Fibroblast of skin of scalp (primary cell): Measurements from ENCODE around the gene CENPB. TPM values are rescaled to one million over a fixed set of nuclear protein-coding genes. Genes with fewer than 3 reads are reported as not detected.
"Not testable (repeated sequence)": the region's sequence is repeated elsewhere in the genome, so short reads cannot be mapped to it uniquely, and the experiment has no call there.

Source experiments
- DNase-seq: peaks from one replicate; pipeline ENCODE4 v3.0.0-alpha.2; 2013
- polyA plus RNA-seq, 2 experiments: library from polyadenylated mRNA; unstranded; fragments of 120-200 nt; gene quantifications; one replicate each; pipeline ENCODE4 v1.2.1, GENCODE V29; 2013; ENCODE audit not compliant: insufficient read length in 2 of 2

Gene CENPB
- polyA plus RNA-seq (2013, experiment 1 of 2; ENCODE audit: insufficient read length) = 58.8 TPM
- 58.2 TPM for polyA plus RNA-seq (2013, experiment 2 of 2; ENCODE audit: insufficient read length)

GRCh38 chr20:3786665-3787323 is at the start of gene CENPB:
TSS of gene CENPB (minus strand) at chr20:3786740. CDS start at chr20:3786483, 257 bp downstream.
- peak; percentile 89 for DNase-seq

- no peak for DNase-seq
These were observed 49.6 kb upstream of the CENPB start for GRCh38 chr20:3836132-3836531.

- not testable (repeated sequence) for DNase-seq
These were observed 43.4 kb upstream of the CENPB start for GRCh38 chr20:3829891-3830290.

- DNase-seq = no peak
These were observed 42.3 kb upstream of the CENPB start for GRCh38 chr20:3828798-3829197.

GRCh38 chr20:3826420-3826819 is 39.9 kb upstream of the CENPB start:
- no peak for DNase-seq

- DNase-seq = no peak
These were observed 39.0 kb upstream of the CENPB start for GRCh38 chr20:3825526-3825925.

- no peak for DNase-seq
These were observed 37.3 kb upstream of the CENPB start for GRCh38 chr20:3823881-3824280.

- DNase-seq = no peak
These were observed 35.5 kb upstream of the CENPB start for GRCh38 chr20:3821996-3822395.

GRCh38 chr20:3820901-3821727 is 34.6 kb upstream of the CENPB start:
- no peak for DNase-seq

- peak; percentile 96 for DNase-seq
These were observed 33.7 kb upstream of the CENPB start, which contains the start of gene AP5S1 for GRCh38 chr20:3820048-3820900. TSS of gene AP5S1 (plus strand) at chr20:3820547. CDS start at chr20:3822118, 1,571 bp downstream.

- DNase-seq = no peak
These were observed 33.0 kb upstream of the CENPB start for GRCh38 chr20:3819411-3820047.

- peak; percentile 79 for DNase-seq
These were observed 31.9 kb upstream of the CENPB start for GRCh38 chr20:3818155-3819151.

GRCh38 chr20:3815703-3816315 is 29.3 kb upstream of the CENPB start:
- DNase-seq = no peak

- no peak for DNase-seq
These were observed 28.5 kb upstream of the CENPB start for GRCh38 chr20:3814928-3815495.

- DNase-seq = no peak
These were observed 27.5 kb upstream of the CENPB start for GRCh38 chr20:3813848-3814581.

GRCh38 chr20:3812975-3813847 is 26.7 kb upstream of the CENPB start:
- no peak for DNase-seq

- DNase-seq = no peak
These were observed 25.7 kb upstream of the CENPB start for GRCh38 chr20:3812259-3812681.
